Caco-2 (cell line): Measurements from ENCODE around the gene ANKLE2. TPM values are rescaled to one million over a fixed set of nuclear protein-coding genes. Genes with fewer than 3 reads are reported as not detected.
"Not testable (repeated sequence)": the region's sequence is repeated elsewhere in the genome, so short reads cannot be mapped to it uniquely, and the experiment has no call there.

ENCODE experiments used
- BruUV-seq: library from RNA; stranded (reverse); fragments of 400-500 nt; replicated peaks from 2 replicates; lab custom pipeline; 2021; lab: Mats Ljungman, UMichigan
- CTCF ChIA-PET: fragments of 300-600 bp; sonication (Branson Sonifier 250); formaldehyde crosslinking; loops from one replicate; lab custom pipeline; 2022; ENCODE audit warnings: antibody characterized with exemption; lab: Charles Lee
- POLR2A ChIA-PET: fragments of 300-600 bp; sonication (Branson Sonifier 250); formaldehyde crosslinking; loops from one replicate; lab custom pipeline; 2022; ENCODE audit warnings: antibody characterized with exemption; lab: Charles Lee
- DNase-seq, 2 experiments: peaks; one replicate each; pipeline versions ENCODE4 v3.0.0 to v3.0.0-alpha.2; 2020 to 2022
- H3K27me3 ChIP-seq: replicated peaks from 2 replicates; pipeline ENCODE4 v1.6.0; 2011; ENCODE audit warnings: low read length; ENCODE audit not compliant: control insufficient read depth, insufficient read depth
- H3K36me3 ChIP-seq: 2 replicates; pipeline ENCODE4 v1.5.1; 2011; ENCODE audit warnings: low read length; ENCODE audit not compliant: control insufficient read depth, insufficient read depth
- H3K4me1 ChIP-seq: fragments of 250-450 bp; sonication (Bioruptor Pico); 2 replicates; pipeline ENCODE4 v1.5.1; 2020; ENCODE audit warnings: mild to moderate bottlenecking
- H3K4me3 ChIP-seq: 2 replicates; pipeline ENCODE4 v1.5.1; 2011; ENCODE audit warnings: low read depth, mild to moderate bottlenecking, control low read depth, low read length
- H3K9me3 ChIP-seq: fragments of 250-450 bp; sonication (Bioruptor Pico); 2 replicates; pipeline ENCODE4 v1.5.1; 2020; ENCODE audit warnings: mild to moderate bottlenecking, moderate library complexity
- H3K27ac Mint-ChIP-seq: one replicate; pipeline ENCODE4 v1.8.0; 2022; ENCODE audit warnings: mixed read lengths; ENCODE audit not compliant: unreplicated experiment
- H3K27me3 Mint-ChIP-seq: one replicate; pipeline ENCODE4 v1.8.0; 2022; ENCODE audit warnings: mixed read lengths; ENCODE audit not compliant: insufficient read depth, unreplicated experiment
- H3K36me3 Mint-ChIP-seq: one replicate; pipeline ENCODE4 v1.8.0; 2022; ENCODE audit warnings: mild to moderate bottlenecking, mixed read lengths; ENCODE audit not compliant: insufficient read depth, unreplicated experiment
- H3K4me1 Mint-ChIP-seq: one replicate; pipeline ENCODE4 v1.8.0; 2022; ENCODE audit warnings: low read depth, mixed read lengths; ENCODE audit not compliant: unreplicated experiment
- H3K4me3 Mint-ChIP-seq: one replicate; pipeline ENCODE4 v1.8.0; 2022; ENCODE audit warnings: mild to moderate bottlenecking, moderate library complexity, mixed read lengths; ENCODE audit not compliant: unreplicated experiment
- H3K9me3 Mint-ChIP-seq: one replicate; pipeline ENCODE4 v1.8.0; 2022; ENCODE audit warnings: mixed read lengths; ENCODE audit not compliant: unreplicated experiment
- CTCF ChIP-seq, 2 experiments: fragments of 200-600 bp in 1 of 2; IDR thresholded peaks; 1 replicate in 1 of 2; 2 replicates in 1 of 2; pipeline versions ENCODE4 v1.5.1 to v1.8.0; 2011 to 2022; ENCODE audit warnings: antibody characterized with exemption in 1 of 2, control low read depth in 1 of 2, inconsistent platforms in 1 of 2, low read depth in 1 of 2, low read length in 1 of 2, mild to moderate bottlenecking in 1 of 2, moderate library complexity in 1 of 2; ENCODE audit not compliant: insufficient read depth in 1 of 2, severe bottlenecking in 1 of 2, unreplicated experiment in 1 of 2
- intact Hi-C: fragments of 100-400 bp; cut with micrococcal nuclease; formaldehyde crosslinking; loops from one replicate; pipeline ENCODE4 v1.10.0; 2022; ENCODE audit not compliant: unreplicated experiment
- total RNA-seq: library from RNA; stranded (reverse); gene quantifications from 2 replicates; pipeline ENCODE4 v1.2.3, GENCODE V29; 2022

The ANKLE2 gene
- total RNA-seq, 1 experiment from 2014 or later = 80.8 TPM

GRCh38 chr12:132698341-132698740 lies 63.3 kb downstream of the ANKLE2 start:
- no TSS peak for BruUV-seq
- ChIA-PET CTCF (no interaction called here), POLR2A (no interaction called here)
- no peak for DNase-seq
- TF ChIP-seq CTCF (IDR thresholded peaks at IDR 0.05; ENCODE audit: insufficient read depth in 1 of 2, low read depth in 1 of 2, low read length in 1 of 2, severe bottlenecking in 1 of 2, unreplicated experiment in 1 of 2) = no peak
- H3K36me3 ChIP-seq = no peaks in the 10 kb centered on the region
- Mint-ChIP-seq H3K27me3 (no peaks in the 10 kb centered on the region), H3K4me3 (no peak overlapping the region), H3K9me3 (no peaks in the 10 kb centered on the region), H3K27ac (no peak overlapping the region), H3K4me1 (peaks cover 3% of the 10 kb centered on the region), H3K36me3 (peaks cover 68% of the 10 kb centered on the region)
- no peaks in the 10 kb centered on the region for H3K4me1 ChIP-seq
- no peaks in the 10 kb centered on the region for H3K9me3 ChIP-seq
- H3K4me3 ChIP-seq = no peak overlapping the region
- intact Hi-C loops = no loop called here
- H3K27me3 ChIP-seq = no peaks in the 10 kb centered on the region

GRCh38 chr12:132695431-132695830 lies 66.2 kb downstream of the ANKLE2 start:
- Histone ChIP-seq H3K36me3 (no peaks in the 10 kb centered on the region; the same call in 1 of the 2 replicates), H3K4me1 (no peaks in the 10 kb centered on the region), H3K27me3 (no peaks in the 10 kb centered on the region), H3K9me3 (no peaks in the 10 kb centered on the region), H3K4me3 (no peak overlapping the region)
- BruUV-seq = no TSS peak
- Mint-ChIP-seq H3K27me3 (no peaks in the 10 kb centered on the region), H3K4me1 (no peaks in the 10 kb centered on the region), H3K9me3 (no peaks in the 10 kb centered on the region), H3K36me3 (peaks cover 61% of the 10 kb centered on the region), H3K4me3 (no peak overlapping the region), H3K27ac (no peak overlapping the region)
- no peak for TF ChIP-seq CTCF (IDR thresholded peaks at IDR 0.05; ENCODE audit: insufficient read depth in 1 of 2, low read depth in 1 of 2, low read length in 1 of 2, severe bottlenecking in 1 of 2, unreplicated experiment in 1 of 2)
- POLR2A ChIA-PET = no interaction called here
- intact Hi-C loops = no loop called here
- CTCF ChIA-PET = no interaction called here
- no peak for DNase-seq

GRCh38 chr12:132694888-132695287 lies 66.7 kb downstream of the ANKLE2 start:
- H3K4me3 Mint-ChIP-seq, H3K27ac Mint-ChIP-seq, BruUV-seq, H3K9me3 ChIP-seq, H3K27me3 Mint-ChIP-seq, H3K36me3 ChIP-seq, H3K9me3 Mint-ChIP-seq, intact Hi-C loops, H3K4me1 Mint-ChIP-seq, H3K4me3 ChIP-seq, H3K27me3 ChIP-seq, H3K4me1 ChIP-seq, DNase-seq, POLR2A ChIA-PET, CTCF ChIA-PET: not testable (repeated sequence)
- H3K36me3 Mint-ChIP-seq = peaks cover 61% of the 10 kb centered on the region

- H3K4me3 ChIP-seq, H3K4me3 Mint-ChIP-seq, H3K9me3 ChIP-seq, DNase-seq, H3K36me3 ChIP-seq, H3K27me3 Mint-ChIP-seq, H3K27ac Mint-ChIP-seq, intact Hi-C loops, CTCF ChIA-PET, POLR2A ChIA-PET, H3K9me3 Mint-ChIP-seq, H3K4me1 ChIP-seq, BruUV-seq, H3K4me1 Mint-ChIP-seq, H3K27me3 ChIP-seq: not testable (repeated sequence)
- peaks cover 50% of the 10 kb centered on the region for H3K36me3 Mint-ChIP-seq
Observed at GRCh38 chr12:132692030-132692429, 69.6 kb downstream of the ANKLE2 start.
